ENCODE data around the gene CALM1.

Gene CALM1

DNA sequence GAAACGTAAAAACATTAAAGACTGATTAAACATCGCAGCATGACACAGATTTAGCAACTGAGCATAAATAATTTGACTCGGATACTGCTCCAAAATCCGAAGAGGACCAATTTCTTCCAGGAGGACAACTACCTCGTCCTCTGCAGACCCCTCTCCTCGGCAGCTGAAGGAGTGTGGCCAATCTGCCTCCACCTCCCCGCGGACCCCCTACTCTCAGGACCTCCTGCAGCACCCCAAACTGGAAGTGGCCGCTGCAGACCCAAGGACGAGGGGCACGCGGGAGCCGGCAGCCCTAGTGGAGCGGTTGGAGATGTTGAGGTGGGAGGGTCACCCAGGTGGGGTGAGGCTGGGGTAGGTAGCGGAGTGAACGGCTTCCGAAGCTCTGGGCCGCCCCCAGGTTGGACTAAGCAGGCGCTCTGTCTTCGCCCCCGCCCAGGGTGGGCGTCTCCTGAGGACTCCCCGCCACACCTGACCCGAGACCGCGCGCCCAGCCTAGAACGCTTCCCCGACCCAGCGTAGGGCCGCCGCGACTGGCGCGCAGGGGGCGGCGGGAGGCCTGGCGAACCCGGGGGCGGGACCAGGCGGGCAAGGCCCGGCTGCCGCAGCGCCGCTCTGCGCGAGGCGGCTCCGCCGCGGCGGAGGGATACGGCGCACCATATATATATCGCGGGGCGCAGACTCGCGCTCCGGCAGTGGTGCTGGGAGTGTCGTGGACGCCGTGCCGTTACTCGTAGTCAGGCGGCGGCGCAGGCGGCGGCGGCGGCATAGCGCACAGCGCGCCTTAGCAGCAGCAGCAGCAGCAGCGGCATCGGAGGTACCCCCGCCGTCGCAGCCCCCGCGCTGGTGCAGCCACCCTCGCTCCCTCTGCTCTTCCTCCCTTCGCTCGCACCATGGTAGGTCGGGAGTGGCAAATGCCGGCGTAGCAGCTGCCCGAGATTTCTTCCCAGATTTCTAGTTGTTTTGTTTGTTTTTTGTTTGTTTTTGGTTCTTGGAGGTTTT, at the start of gene CALM1:
CALM1 (plus strand) TSS at position 689 of the 999 bp plus-strand sequence; CDS start at position 891, 202 bp downstream.
- DNase-seq = peak; percentile 93

DNA sequence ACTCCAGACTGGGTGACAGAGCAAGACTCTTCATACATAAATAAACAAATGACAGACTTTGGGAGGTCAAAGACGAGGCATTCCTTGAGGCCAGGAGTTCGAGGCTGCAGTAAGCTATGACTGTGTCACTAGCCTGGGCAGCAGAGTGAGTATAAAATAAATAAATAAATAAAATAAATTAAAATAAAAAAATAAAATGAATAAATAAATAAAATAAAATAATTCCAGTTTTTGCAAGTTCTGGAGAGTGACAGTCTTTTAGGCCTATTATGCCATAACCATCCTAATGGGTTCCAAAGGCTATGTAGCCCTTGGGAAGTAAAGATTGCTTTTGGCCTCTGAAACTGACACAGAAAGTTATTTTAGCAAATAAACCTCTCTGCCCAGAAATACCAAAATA, 48.6 kb upstream of the CALM1 start:
- no peak for DNase-seq

DNA sequence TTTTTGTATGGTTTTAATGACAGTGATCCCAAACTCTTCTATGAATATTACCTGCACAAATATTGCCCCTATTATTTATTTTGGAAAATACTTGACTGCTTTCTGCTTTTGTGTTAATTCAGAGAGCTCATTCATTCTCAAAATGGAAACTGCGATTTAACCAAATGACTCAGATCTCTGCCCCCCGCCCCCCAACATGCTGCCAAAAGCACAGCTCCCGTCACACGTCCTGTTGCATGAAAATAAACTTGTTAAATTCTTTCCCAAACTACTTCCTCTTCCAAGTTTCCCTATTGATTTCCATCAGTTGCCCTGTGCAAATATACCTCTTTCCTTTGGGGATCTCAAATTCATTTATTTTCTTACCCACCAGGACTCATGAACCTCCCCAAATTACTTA, 47.1 kb upstream of the CALM1 start:
- no peak for DNase-seq

DNA sequence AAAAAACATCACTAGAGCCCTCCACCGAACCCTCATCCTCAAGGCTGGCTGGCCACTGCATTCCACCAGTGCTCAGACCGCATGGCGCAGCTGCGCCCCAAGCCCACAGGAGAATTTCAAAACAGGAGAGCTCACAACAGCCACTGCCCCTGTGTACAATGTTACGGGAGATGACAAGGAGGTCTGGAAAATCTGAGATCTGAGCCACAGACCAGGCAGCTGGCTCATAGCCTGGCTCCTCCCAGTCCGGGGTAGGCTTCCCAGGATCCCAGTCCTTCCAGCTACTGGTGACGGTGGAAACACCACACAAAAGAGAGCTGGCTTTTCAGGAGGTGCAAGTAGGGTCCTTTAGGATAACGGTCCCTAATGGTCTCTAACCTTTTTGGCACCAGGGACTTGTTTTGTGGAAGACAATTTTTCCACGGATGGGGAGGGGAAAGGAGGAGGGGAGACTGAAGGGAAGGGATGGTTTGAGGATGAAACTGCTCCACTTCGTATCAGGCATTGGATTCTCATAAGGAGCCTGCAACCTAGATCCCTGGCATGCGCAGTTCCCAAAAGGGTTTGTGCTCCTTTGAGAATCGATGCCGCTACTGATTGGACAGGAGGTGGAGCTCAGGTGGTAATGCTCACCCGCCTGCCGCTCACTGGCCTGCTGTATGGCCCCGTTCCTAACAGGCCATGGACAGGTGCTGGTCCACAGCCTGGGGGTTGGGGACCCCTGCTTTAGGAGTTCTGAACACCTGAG, 42.1 kb upstream of the CALM1 start:
- no peak for DNase-seq

DNA sequence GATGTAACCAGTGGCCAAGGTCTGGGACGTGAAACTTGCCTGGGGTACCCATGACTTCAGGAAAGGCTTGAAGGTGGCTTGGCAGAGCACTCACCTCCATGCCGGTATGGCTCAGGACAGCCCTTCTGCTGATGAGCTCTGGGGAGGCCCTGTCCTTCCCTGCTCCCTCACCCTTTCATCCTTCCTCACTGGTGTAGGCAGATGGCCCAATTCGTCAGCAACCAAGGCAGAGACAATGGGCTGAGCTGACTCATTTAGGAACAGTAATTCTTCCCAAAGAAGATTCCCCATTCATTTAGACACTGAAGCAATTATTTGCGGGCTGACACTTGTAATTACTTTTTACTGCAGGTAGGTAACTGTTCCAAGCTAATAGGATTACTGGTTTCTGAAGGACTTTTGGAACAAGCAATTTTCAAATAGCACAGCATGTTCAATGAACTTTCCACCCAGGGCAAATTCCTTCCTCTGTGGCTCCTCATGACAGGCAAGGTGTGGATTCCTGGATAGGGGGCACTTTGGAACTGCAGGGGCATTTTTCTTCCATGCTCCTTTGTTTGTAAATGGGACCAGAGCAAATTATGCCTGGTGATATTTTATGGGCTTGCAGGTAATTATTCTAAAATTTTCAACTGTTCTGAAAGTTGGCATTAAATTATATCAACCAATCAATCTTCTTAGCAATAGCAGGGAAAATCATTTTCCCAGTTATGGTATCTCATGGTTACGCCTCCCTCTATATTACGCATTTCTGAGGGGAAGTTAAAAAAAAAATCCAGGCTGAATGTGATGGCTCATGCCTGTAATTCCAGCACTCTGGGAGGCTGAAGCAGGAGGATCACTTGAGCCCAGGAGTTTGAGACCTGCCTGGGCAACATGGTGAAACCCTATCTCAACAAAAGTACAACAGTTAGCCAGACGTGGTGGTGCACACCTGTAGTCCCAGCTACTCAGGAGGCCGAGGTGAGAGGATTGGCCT, 41.0 kb upstream of the CALM1 start:
- no peak for DNase-seq

DNA sequence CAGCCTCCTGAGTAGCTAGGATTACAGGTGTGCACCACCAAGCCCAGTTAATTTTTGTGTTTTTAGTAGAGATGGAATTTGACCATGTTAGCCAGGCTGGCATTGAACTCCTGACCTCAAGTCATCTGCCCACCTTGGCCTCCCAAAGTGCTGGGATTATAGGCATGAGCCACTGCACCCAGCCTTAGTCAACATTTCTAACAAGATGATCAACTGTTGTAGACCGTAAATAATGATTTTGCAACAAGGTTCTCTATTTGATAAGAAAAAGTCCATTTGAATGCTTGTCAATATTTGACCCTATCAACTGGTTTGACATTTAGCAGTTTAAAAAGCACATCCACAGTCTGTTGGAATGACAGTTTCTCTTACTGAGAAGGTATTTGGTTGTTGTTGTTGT, 39.9 kb upstream of the CALM1 start:
- no peak for DNase-seq

DNA sequence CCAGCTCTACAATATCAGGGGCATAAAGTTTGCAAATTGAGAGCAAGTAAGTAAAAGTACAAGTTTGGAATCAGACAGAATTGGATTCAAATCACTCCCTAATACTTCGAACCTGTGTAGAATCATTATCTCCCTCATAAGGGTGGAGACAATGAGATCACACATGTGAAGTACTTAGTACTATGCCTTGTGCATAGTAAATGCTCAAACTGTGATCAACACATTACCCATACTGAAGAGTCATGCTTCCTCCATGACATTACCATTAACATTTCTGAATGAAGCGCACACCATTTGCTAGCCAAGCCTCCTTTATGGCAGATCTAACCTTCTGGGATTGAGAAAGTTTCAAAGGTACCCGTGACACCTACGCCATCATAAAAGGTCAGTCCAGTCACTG, 38.5 kb upstream of the CALM1 start:
- DNase-seq = no peak

DNA sequence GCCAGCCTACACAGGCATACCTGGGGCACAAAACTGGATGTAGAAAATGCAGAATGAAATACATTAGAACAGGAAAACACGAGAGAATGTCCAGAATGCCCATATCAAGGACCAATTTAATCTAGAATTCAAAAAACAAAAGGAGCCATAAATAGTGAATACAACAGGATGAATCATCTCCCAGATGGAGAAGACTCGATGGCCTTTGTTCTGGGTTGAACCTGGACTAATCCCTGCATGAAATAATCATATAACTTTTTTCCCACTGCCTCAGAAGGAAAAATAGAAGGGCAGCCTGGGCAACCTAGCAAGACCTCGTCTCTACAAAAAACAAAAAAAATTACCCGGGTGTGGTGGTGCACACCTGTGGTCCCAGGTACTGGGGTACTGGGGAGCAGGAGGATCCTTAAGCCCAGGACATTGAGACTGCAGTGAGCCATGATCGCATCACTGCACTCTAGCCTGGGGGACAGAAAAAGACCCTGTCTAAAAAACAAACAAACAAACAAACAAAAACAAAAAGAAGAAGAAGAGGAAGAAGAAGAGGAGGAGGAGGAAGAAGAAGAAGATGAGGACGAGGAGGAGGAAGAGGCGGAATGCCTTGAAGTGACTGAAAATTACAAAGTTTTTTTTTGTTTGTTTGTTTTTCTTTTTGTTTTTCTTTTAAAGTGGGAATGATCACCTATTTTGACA, 34.8 kb upstream of the CALM1 start:
- no peak for DNase-seq

DNA sequence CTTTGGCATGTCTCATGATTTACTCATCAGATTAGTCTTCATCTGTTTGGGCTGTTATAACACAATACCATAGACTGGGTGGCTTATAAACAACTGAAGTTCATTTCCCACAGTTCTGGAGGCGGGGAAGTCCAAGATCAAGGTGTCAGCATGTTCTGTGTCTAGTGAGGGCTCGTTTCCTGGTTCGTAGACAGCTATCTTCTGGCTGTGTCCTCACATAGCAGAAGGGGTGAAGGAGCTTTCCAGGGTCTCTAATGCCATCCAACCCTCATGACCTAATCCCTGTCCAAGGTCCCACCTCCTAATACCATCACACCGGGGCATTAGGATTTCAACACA, 34.3 kb upstream of the CALM1 start:
- no peak for DNase-seq

DNA sequence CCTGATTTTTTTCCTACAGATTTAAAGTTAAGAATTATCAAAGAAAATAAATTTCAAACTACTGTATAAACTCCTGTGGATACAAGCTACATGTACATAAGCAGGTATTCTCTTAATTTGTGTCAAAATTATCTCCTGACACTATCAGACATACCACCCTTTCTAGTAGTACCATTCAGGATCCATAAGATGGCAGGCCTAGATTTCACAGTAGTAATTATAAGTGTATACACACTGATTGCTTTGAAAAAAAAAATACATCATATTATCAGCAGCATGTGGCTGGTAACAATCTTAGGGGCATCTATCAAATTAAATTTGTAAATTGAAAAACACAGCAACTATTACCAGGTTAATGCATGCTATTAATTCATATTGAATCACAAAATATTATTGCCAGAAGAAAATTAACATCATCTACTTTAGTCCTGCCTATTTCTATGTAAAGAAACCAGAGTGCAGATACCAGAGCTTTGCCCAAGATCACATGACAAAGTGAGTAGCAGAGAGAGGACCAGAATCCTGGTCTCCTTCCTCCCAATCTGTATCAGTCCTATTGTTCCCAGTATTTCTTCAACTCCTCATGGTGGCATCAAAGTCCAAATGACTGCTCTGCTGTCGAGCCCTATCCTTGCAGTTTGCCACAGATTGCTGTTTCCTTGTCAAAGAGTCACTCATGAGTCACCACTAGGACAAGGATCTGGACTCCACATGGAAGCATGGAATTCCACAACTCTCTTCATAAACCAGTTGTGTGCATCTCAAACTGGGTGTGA, 27.7 kb upstream of the CALM1 start:
- DNase-seq = no peak

DNA sequence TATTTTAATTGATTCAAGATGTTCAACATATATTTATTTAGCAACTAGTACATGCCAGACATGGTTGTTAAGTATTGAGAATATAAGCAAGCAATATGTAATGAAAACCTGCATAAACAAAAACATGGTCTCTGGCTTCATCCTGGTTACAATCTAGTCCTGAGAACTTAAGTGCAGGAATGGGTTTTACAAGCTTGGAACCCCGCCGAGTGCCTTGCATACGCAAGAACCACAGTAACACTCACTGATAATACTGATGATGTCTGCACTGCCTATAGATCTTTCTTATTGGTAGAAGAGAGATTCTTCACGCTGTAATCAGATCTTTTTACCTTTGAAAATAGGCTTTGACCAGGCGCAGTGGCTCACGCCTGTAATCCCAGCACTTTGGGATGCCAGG, 22.9 kb upstream of the CALM1 start:
- DNase-seq = no peak

DNA sequence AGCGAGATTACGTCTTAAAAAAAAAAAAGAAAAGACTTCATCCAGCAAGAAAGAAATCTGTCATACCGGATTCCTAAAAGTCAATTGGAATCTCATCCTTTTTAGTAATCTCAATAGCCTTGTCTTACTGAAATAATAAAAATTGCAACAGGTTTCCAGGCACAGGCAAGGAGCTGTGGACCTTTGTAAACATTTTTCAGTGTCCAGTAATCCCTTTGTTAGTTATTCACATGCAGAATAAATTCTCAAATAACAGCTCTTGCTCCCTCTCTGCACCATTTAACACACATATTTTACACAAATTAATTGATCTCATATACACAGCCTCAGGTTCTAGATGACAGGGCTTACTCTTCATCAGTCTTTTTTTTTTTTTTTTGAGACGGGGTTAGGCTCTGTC, 22.0 kb upstream of the CALM1 start:
- no peak for DNase-seq

DNA sequence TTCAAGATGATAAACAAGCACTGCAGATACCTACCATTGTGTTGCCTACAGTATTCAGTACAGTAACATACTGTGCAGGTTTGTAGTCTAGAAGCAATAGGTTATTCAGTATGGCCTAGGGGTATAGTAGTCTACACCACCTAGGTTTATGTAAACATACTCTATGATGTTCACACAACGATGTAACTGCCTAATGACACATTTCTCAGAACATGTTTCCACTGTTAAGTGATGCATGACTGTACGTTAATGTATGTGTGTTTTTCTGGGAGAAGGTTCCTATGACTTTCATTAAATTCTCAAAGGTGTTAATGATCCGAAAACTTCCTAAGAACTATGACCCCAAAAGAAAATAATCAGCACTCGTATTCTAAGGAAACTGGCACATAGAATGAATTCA, 20.9 kb upstream of the CALM1 start:
- no peak for DNase-seq

DNA sequence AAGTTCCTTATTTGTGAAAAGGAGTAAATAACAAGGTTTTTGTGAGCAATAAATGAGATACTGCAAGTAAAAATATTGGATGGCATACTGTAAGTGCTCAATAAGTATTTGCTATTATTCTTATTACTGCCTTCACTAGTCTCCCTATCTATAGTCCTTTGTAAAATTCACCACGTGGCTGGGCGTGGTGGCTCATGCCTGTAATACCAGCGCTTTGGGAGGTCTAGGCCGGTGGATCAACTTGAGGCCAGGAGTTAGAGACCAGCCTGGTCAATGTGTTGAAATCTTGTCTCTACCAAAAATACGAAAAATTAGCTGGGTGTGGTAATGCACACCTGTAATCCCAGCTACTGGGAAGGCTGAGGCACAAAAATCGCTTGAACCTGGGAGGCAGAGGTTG, 18.6 kb upstream of the CALM1 start:
- DNase-seq = no peak

DNA sequence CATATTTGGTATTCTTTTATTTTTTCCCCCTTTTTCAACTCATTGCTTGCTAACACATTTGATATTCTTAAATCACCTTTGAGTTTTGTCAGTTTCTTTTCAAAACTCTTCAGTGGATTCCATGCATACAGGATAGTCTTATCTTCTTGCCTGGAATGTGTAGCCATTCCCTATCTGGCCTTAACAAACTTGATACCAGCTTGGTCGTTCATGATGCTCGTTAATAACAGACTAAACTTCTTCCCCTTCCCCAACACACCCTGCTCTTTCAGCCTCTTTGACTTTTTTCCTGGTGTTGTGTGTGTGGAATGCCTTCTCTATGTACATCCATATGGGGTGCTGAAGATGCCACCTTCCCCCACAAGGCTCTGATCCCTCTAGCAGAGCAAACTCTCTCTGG, 17.7 kb upstream of the CALM1 start:
- no peak for DNase-seq

DNA sequence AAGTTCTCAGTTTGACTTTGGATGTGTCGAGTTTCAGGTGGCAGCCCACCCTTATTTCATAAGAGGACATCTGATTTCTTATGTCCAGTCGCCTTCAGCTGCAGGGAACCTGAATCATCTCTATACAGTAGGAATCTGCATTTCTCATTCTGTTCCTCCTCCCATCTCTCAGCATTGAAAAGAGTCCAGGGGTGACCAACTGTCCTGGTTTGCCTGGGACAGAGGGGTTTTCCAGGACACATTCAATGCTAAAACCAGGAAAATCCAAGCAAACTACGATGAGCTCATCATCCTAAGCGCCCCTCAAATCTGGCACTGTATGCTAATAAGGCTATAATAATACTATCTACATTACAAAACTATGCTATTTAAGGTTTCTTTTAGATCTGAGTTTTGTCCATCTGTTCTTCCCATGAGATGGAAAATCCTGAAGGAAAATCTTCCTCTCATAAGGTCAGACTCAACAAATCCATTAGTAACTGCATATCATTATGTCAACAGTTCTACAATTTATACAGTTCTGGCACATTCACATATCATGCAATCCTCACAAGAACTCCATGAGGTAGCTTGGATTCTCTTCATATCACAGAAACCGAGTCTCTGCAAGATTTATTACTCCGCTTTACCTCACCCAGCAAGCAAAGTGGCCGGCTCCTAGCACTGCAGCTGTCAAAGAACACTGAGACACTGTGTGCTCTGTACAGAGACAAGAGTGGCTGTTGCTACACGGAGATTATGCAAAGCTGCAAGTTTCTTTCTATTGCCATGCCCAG, 15.6 kb upstream of the CALM1 start:
- no peak for DNase-seq

DNA sequence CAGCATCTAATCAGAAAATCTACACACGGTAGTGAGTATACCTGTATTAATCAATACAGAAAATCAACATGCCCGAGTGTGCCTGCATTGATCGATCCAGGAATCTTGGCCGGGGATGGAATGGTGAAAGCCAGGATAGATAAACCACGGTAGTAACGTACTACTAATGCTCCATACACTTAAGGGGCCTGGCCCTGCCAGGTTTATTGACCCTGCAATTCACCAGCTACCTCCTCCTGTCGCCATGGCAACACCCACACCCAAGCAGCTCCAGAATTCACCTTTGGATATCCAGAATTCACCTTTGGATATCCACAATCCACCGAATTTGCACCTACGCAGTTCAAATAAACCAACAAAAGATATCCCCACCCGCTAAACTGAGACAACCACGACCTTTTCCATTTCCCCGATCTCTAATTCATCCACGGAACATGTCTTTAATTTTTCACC, 14.8 kb upstream of the CALM1 start:
- DNase-seq = no peak

DNA sequence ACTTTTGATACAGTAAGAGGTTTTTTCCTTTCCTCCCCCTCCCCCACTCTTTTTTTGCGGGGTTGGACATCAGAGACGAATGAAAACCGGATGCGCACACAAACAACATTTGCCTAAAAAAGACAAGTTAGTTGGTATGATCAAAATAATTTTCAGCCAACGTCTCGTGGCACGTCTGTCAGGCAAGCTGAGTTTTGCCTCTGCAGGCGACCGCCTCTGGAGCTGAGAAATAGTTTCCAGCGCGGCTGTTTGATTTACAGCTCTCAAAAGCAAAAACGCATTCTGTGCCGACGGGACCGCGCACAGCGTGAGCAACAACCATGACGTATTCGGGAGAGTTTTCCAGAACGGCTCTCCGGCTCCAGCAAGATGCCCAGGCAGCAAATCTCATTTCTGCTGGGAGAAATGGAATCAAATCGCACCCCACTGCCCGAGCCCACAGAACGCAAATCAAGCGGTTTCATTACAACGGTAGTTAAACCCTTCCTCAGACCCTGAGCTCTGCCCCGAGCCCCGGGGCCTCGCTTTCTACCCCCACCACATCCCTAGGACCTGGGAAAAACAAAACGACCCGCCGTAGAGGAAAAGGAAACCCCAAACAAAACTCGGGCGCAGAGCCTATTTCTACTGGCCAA, 14.2 kb upstream of the CALM1 start:
- DNase-seq = peak; percentile 71

DNA sequence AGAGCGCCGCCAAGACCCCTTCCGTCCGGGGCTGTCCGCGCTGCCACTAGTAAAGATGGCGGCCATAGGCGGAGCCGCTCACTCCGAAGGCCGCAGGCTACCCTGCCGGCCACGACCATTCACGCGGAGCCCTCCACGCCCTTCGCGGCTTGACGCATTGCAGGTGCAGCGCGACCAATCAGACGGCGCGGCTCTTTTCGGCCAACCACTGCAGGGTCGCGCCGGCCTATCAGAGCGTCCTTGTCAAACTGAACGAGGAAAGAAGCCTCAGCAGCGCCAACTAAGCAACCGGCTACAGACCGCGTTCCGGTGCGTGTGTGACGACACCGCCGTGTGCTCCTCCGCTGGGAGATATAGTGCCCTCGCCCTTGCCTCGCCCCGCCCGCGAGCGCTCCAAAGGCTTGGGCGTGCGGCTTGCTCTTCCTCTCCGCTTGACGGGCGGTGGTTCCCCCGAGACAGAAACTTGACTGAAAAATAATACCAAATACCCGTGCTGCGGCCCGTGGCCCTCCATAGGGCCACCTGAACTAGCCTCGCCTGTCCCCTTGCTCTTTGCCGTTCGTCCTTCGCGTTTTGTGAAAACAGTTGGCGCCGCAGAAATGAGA, 13.6 kb upstream of the CALM1 start:
- peak; percentile 96 for DNase-seq

Measured in activated T-cell treated with anti-CD3 and anti-CD28 coated beads for 4 hours (primary cell).